Effector memory CD4-positive, alpha-beta T cell (primary cell): ENCODE measurements around the gene SETBP1.

ENCODE experiments used
- DNase-seq, 3 donors: peaks; one replicate each; pipeline ENCODE4 v3.0.0-alpha.2; 2020
- H3K27ac ChIP-seq: 2 replicates; pipeline ENCODE4 v1.7.0; 2013; ENCODE audit warnings: mild to moderate bottlenecking, low read length, moderate library complexity; ENCODE audit not compliant: insufficient read depth, poor library complexity, severe bottlenecking
- H3K27me3 ChIP-seq: replicated peaks from 2 replicates; pipeline ENCODE4 v1.7.0; 2013; ENCODE audit warnings: mild to moderate bottlenecking, low read length; ENCODE audit not compliant: insufficient read depth, control insufficient read depth, poor library complexity, severe bottlenecking
- H3K36me3 ChIP-seq: 2 replicates; pipeline ENCODE4 v1.7.0; 2013; ENCODE audit warnings: mild to moderate bottlenecking, low read length, moderate library complexity; ENCODE audit not compliant: control insufficient read depth, insufficient read depth
- H3K4me1 ChIP-seq: 2 replicates; pipeline ENCODE4 v1.7.0; 2013; ENCODE audit warnings: low read length, mild to moderate bottlenecking; ENCODE audit not compliant: control insufficient read depth, insufficient read depth, poor library complexity, severe bottlenecking
- H3K4me3 ChIP-seq: 2 replicates; pipeline ENCODE4 v1.7.0; 2013; ENCODE audit warnings: low read length, low read depth, mild to moderate bottlenecking; ENCODE audit not compliant: insufficient read depth, poor library complexity, severe bottlenecking
- H3K9me3 ChIP-seq: 2 replicates; pipeline ENCODE4 v1.7.0; 2013; ENCODE audit warnings: mild to moderate bottlenecking, low read length, moderate library complexity; ENCODE audit not compliant: control insufficient read depth

The SETBP1 gene

DNA sequence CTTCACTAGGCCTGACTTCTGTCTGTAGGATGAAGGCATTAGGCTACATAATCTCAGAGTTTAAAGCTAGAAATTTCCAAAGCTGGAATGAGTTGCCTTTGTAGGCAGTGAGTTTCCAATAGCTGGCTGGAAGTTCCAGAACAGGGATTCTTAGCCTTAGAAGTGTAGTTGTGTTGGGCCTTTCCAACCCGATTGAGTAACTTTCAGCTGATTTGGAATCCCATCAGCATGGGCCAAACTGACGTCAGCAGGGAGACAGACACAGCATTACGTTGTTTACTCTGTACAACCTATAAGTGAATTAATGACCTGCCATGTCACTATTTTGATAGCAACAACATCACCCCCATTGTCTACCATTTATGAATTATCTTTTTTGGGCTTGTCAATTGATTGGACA is 56.9 kb downstream of the SETBP1 start:
- DNase-seq: no peak
- H3K9me3 ChIP-seq: no peaks in the 10 kb centered on the region
- no peaks in the 10 kb centered on the region for H3K27me3 ChIP-seq
- no peaks in the 10 kb centered on the region for H3K36me3 ChIP-seq
- H3K27ac ChIP-seq: no peak overlapping the region
- H3K4me1 ChIP-seq: peaks cover 3% of the 10 kb centered on the region
- no peak overlapping the region for H3K4me3 ChIP-seq

DNA sequence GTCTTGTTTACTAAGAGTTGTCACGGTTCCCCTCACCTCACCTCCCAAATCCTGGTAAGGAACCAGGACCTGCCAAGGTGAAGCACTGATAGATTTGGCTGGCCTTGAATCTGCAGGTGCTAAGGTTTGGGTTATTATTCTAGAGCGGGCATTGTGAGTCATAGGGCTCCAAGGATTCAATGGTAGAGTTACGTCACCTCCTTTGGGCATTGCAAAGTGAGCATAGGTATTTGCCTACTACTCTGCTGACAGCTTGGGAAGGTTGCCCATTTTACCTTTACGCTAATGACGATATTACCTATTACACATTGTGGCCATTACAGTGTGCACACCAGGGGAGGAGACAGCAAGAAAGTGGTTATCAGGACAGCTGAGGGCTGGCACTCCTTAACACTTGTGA is 59.3 kb downstream of the SETBP1 start:
- no peak overlapping the region for H3K4me3 ChIP-seq

DNA sequence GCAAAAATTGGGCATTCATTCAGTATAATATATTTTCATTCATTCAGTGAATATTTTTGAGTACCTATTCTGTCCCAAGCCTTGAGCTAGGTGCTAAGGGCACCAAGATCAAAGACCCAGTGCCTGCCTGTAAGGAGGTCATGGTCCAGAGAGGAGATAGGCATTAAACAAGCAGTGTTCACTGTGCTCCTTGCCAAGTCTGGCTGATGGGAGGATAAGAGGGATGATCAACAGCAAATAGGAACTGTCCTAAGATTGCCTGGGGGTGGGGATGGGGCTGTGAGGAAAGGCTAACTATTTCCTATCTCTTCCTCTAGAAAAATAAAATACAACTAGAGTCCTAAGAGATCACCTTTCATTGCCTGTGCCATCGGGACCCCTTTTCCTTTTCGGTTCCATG is 60.4 kb downstream of the SETBP1 start:
- no peak for DNase-seq
- Histone ChIP-seq H3K4me3 (no peak overlapping the region), H3K36me3 (no peaks in the 10 kb centered on the region), H3K27ac (no peak overlapping the region), H3K9me3 (no peaks in the 10 kb centered on the region), H3K27me3 (no peaks in the 10 kb centered on the region), H3K4me1 (no peaks in the 10 kb centered on the region)

More for the DNA sequence above, 59.3 kb downstream of the SETBP1 start:
- H3K36me3 ChIP-seq: no peaks in the 10 kb centered on the region
- H3K27ac ChIP-seq: no peak overlapping the region
- no peaks in the 10 kb centered on the region for H3K4me1 ChIP-seq
- DNase-seq: no peak
- H3K27me3 ChIP-seq: no peaks in the 10 kb centered on the region
- no peaks in the 10 kb centered on the region for H3K9me3 ChIP-seq

DNA sequence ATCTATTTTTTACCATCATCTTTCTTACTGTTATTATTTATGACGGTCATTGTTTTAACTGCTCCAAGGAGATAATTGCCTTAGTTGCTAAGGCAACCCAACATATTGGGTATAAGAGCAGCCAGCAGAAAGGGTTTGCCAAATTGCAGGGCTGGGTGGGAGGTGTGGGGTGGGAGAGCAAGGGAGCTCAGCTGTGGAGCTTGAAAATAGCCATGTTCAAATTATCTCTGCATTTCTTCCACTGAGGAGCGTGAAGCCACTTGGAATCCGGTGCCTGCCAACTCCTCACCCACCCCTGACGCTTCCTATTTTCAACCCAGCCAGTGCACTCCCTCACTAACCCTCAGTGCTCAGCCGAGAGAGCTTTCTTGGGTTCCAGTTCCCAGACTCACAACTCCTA is 60.8 kb downstream of the SETBP1 start:
- H3K4me1 ChIP-seq: no peaks in the 10 kb centered on the region
- H3K27ac ChIP-seq: no peak overlapping the region
- H3K36me3 ChIP-seq: no peaks in the 10 kb centered on the region
- no peak overlapping the region for H3K4me3 ChIP-seq
- no peak for DNase-seq
- H3K27me3 ChIP-seq: no peaks in the 10 kb centered on the region
- H3K9me3 ChIP-seq: no peaks in the 10 kb centered on the region

DNA sequence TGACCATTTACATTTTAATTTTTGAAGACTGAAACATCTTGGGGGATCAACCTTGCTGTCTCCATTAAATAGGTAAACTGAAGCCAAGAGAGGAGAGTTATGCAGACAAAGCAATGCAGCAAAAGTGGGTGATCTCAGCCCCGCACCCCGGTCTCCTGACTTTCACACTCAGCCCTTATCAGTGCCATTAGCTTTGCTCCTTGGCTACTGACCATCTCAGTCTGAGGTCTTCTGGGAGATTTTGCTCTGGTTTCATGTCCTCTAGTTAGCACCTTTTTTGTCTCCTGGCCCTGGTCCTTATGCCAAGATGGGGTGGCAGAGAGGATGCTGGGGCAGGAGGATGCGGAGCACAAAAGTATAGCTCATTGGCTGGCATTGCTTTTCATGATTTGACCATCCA is 61.4 kb downstream of the SETBP1 start:
- H3K4me1 ChIP-seq: no peaks in the 10 kb centered on the region
- no peak overlapping the region for H3K27ac ChIP-seq
- H3K4me3 ChIP-seq: no peak overlapping the region
- H3K36me3 ChIP-seq: no peaks in the 10 kb centered on the region
- no peak for DNase-seq
- no peaks in the 10 kb centered on the region for H3K27me3 ChIP-seq
- H3K9me3 ChIP-seq: no peaks in the 10 kb centered on the region

DNA sequence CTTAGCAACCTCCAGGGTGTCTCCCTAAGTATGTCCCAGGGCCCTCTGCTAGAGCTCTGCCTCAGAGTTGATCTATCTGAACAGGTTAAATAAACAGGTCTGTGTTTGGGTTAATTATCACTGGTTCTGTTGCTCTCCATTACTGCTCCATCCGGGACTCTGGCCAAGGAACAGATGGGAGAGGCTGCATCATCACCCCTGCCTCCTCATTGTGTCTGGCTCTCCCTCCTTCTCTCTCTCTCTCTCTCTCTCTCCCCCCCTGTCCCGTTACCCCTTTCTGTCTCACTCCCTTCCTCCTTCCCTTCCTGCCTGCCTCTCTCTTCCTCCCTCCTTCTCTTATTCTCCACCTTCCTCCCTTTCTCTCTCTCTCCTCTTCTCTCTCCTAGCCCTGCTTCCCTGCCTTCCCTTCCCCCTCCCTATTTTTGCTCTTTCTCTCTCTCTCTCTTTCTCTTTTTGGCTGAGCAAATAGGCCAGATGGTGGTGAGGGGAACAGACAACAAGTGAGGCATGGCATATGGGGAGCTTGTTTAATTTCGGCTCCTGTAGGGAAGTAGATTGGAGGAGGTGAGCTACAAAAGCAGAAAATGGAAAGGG is 62.1 kb downstream of the SETBP1 start:
- Histone ChIP-seq H3K27ac (no peak overlapping the region), H3K4me1 (no peaks in the 10 kb centered on the region), H3K4me3 (no peak overlapping the region), H3K36me3 (no peaks in the 10 kb centered on the region), H3K9me3 (no peaks in the 10 kb centered on the region), H3K27me3 (no peaks in the 10 kb centered on the region)
- no peak for DNase-seq

DNA sequence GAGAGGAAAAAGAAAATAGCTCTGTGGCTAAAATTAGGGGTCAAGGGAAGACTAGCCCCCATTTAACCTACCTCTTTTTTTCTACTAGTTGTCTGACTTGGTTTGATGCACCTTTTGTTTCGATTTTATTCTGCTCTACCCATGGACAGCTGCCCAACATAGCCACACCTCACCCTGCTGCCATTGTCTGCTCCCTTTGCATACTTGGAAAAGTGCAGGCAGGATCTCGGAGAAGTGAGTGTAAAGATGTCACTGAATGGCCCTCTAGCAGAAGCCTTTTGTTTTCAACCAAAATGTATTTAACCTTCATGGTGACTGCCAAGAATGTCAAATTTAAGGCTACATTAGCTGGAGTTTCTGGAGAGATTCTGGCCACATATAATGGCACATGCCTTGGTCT is 62.9 kb downstream of the SETBP1 start:
- Histone ChIP-seq H3K27ac (no peak overlapping the region), H3K4me1 (no peaks in the 10 kb centered on the region), H3K27me3 (no peaks in the 10 kb centered on the region), H3K36me3 (no peaks in the 10 kb centered on the region), H3K9me3 (no peaks in the 10 kb centered on the region), H3K4me3 (no peak overlapping the region)
- no peak for DNase-seq

DNA sequence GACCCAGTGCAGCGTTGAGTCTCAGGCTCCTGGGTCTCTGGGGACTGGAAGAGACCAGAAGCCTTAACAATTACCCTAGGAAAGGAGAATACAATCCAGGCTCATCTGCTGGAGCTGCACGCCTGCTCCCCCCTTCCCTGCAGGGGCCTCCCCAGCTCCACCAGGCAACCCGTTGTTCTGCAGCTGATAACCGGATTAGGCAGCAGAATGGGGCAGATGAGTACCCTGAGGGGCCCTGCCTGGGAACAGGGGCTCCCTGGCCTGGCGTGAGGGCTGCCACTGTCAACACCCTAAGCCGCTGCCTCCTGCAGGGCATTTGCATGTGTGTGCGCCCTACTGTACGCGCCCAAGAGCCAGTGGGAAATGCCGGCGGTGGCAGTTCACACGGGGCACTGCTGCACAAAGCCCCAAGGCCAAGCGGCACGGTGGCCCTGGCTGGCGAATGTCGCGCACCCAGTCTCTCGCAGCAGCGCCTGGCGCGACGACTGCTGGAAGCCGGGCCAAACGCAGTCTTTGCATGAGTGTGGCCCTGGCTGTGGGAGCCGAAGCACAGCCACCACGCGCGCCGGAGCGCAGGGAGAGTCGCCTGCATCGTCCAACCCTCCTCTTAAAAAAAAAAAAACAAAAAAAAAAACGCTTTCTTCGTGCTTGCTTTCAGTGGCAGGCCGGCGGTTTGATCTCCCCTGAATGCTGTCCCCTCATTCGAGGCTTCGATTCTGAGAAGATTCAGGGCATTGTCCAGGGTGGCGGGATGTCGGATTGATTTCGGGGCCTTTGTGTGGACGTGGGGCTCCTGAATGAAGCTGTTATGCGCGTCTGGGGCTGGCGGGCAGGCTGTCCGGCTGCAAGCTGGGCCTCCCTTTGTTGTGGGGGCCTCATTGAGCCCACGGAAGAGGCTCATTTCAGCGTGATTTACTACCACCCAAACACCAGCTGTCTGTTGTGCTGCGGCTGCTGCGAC is 63.8 kb downstream of the SETBP1 start:
- H3K27ac ChIP-seq: no peak overlapping the region
- no peaks in the 10 kb centered on the region for H3K36me3 ChIP-seq
- no peaks in the 10 kb centered on the region for H3K27me3 ChIP-seq
- no peak for DNase-seq
- H3K9me3 ChIP-seq: no peaks in the 10 kb centered on the region
- no peaks in the 10 kb centered on the region for H3K4me1 ChIP-seq
- H3K4me3 ChIP-seq: no peak overlapping the region

DNA sequence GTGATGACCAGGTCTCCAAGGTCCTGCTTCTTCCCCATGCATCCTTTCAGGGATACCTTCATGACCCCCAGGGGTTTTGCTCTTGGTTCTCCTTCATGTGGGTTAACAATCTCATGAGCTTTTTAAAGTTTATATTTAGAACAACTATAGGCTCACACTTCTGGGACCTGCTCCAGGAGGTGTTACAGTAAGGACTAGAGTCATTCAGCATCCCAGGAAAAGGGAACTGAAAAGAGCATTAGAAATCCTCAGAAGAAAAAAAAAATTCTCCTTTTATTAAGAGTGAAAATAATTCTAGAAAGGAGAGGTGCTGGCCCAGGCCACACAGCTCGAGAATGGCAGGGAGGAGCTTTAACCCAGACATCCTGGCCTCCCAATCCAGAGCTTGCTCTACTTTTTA is 66.5 kb downstream of the SETBP1 start:
- no peak overlapping the region for H3K27ac ChIP-seq

DNA sequence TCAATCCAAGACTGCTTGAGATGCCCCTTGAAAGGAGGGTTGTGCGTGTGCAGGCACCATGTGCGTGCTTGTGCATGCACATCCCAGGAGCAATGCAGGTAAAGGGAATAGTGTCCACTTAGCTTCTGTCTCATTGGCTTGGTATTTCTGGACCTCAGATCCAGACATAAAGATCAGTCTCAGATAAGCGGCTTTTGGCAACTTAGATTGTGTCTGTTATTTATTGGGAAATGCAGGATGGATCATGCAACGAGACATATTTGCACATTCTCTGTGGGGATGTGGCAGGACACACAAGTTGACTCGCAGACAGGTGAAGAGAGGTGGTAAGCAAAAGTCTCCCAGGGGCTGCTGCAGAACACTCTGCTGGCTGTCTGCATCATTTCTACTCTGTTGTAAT is 67.9 kb downstream of the SETBP1 start:
- no peak for DNase-seq
- Histone ChIP-seq H3K9me3 (no peaks in the 10 kb centered on the region), H3K4me1 (no peaks in the 10 kb centered on the region), H3K27ac (no peak overlapping the region), H3K4me3 (no peak overlapping the region), H3K27me3 (no peaks in the 10 kb centered on the region), H3K36me3 (no peaks in the 10 kb centered on the region)

More for the DNA sequence above, 66.5 kb downstream of the SETBP1 start:
- DNase-seq: no peak
- Histone ChIP-seq H3K9me3 (no peaks in the 10 kb centered on the region), H3K27me3 (no peaks in the 10 kb centered on the region), H3K36me3 (no peaks in the 10 kb centered on the region), H3K4me3 (no peak overlapping the region), H3K4me1 (no peaks in the 10 kb centered on the region)
